ENCODE results near the gene B3GNT9. TPM values are rescaled to one million over a fixed set of nuclear protein-coding genes. Genes with fewer than 3 reads are reported as not detected.

B3GNT9 gene
- total RNA-seq, 2 donors from 2014 or later, result 11.3 to 15.1 TPM

GRCh38 chr16:67104845-67105244, 46.0 kb downstream of the B3GNT9 start:
- intact Hi-C loops (cut with DNase I), result no loop called here
- DNase-seq (no peak), ATAC-seq (no peak)

- intact Hi-C loops (cut with DNase I), result no loop called here
- ATAC-seq (peak; percentile 43 to 54), DNase-seq (no peak)
Observed at GRCh38 chr16:67104061-67104460, 46.7 kb downstream of the B3GNT9 start.

GRCh38 chr16:67101311-67102082, 49.3 kb downstream of the B3GNT9 start:
- ATAC-seq, result no peak
- intact Hi-C loops (cut with DNase I), result no loop called here
- no peak for DNase-seq

- DNase-seq (no peak), ATAC-seq (no peak)
- intact Hi-C loops (cut with DNase I), result no loop called here
Observed at GRCh38 chr16:67100569-67101310, 50.1 kb downstream of the B3GNT9 start.

GRCh38 chr16:67098599-67098998, 52.2 kb downstream of the B3GNT9 start:
- ATAC-seq, result no peak
- intact Hi-C loops (cut with DNase I), result no loop called here
- DNase-seq, result no peak

Other genes starting within 250 kb of the B3GNT9 start
- gene CDH16, start 232.1 kb downstream of the B3GNT9 start, total RNA-seq, result under 1 TPM; 0.39 to 0.47 TPM
- gene RRAD, start 225.5 kb downstream of the B3GNT9 start, total RNA-seq, result 100 to 1,000 TPM in 1 of 2 donors, 10 to 100 TPM in 1; 58.3 to 325 TPM
- 100 to 1,000 TPM in 1 of 2 donors, 10 to 100 TPM in 1; 92.7 to 120 TPM for gene CIAO2B, start 216.6 kb downstream of the B3GNT9 start, total RNA-seq
- 10 to 100 TPM; 27.6 to 48.0 TPM for gene CES2, start 215.5 kb downstream of the B3GNT9 start, total RNA-seq
- 1 to 10 TPM in 1 of 2 donors, under 1 TPM in 1; 0.63 to 1.4 TPM for gene CES3, start 189.7 kb downstream of the B3GNT9 start, total RNA-seq
- 1 to 10 TPM; 5.2 to 8.5 TPM for gene CES4A, start 162.4 kb downstream of the B3GNT9 start, total RNA-seq
- gene CBFB, start 121.8 kb downstream of the B3GNT9 start, total RNA-seq, result 10 to 100 TPM; 29.2 to 34.6 TPM
- gene PHAF1, start 41.1 kb downstream of the B3GNT9 start, total RNA-seq, result 10 to 100 TPM; 11.0 to 11.8 TPM
- gene TRADD, start 8.9 kb upstream of the B3GNT9 start, total RNA-seq, result 10 to 100 TPM; 10.6 to 11.1 TPM
- gene FBXL8, start 9.0 kb upstream of the B3GNT9 start, total RNA-seq, result 1 to 10 TPM; 8.0 to 8.5 TPM
- gene HSF4, start 13.7 kb upstream of the B3GNT9 start, total RNA-seq, result 10 to 100 TPM; 24.3 to 48.1 TPM
- 10 to 100 TPM; 58.6 to 80.5 TPM for gene NOL3, start 19.5 kb upstream of the B3GNT9 start, total RNA-seq
- gene MATCAP1, start 33.0 kb upstream of the B3GNT9 start, total RNA-seq, result 10 to 100 TPM; 16.8 to 18.1 TPM
- 1 to 10 TPM; 1.9 to 2.0 TPM for gene EXOC3L1, start 39.1 kb upstream of the B3GNT9 start, total RNA-seq
- 10 to 100 TPM; 34.9 to 46.2 TPM for gene E2F4, start 41.2 kb upstream of the B3GNT9 start, total RNA-seq
- 1 to 10 TPM; 1.0 to 1.6 TPM for gene ELMO3, start 48.1 kb upstream of the B3GNT9 start, total RNA-seq
- gene TMEM208, start 76.1 kb upstream of the B3GNT9 start, total RNA-seq, result 10 to 100 TPM; 17.4 to 25.3 TPM
- 10 to 100 TPM; 18.7 to 25.8 TPM for gene FHOD1, start 96.5 kb upstream of the B3GNT9 start, total RNA-seq
- 1 to 10 TPM; 1.3 to 1.5 TPM for gene SLC9A5, start 98.0 kb upstream of the B3GNT9 start, total RNA-seq
- 1 to 10 TPM; 1.8 to 2.2 TPM for gene PLEKHG4, start 128.5 kb upstream of the B3GNT9 start, total RNA-seq
- under 1 TPM in 1 of 2 donors, not detected in 1; 0.16 TPM for gene KCTD19, start 175.7 kb upstream of the B3GNT9 start, total RNA-seq
- not detected for gene LRRC36, start 175.8 kb upstream of the B3GNT9 start, total RNA-seq
- gene TPPP3, start 242.5 kb upstream of the B3GNT9 start, total RNA-seq, result 10 to 100 TPM; 22.9 to 40.1 TPM

All from left cardiac atrium (tissue), 4 donors.